ENCODE measurements around the gene FERMT1. TPM values are rescaled to one million over a fixed set of nuclear protein-coding genes. Genes with fewer than 3 reads are reported as not detected.
"Not testable (repeated sequence)": the region's sequence is repeated elsewhere in the genome, so short reads cannot be mapped to it uniquely, and the experiment has no call there.

The FERMT1 gene
- total RNA-seq, 1 donor from 2014 or later = 0.45 TPM

DNA sequence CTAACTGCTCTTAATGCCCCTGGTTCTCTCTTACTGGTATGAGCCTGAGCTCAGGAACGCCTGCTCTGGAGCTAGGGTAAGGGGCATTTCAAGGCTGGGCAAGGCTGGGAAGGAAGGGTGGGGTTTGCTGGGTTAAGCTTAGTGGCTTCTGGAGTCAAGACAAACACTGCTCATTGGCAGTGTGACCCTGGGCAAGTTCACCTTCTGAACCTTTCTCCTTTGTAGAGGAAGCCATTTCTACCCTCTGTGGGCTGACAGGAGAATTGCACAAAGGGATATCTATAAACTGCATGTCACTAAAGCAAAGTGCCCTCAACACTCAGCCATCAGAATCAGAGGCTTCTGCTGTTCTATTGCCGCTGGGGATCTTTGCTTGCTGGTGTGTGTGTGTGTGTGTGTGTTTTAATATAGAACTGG lies 48.7 kb downstream of the FERMT1 start:
- intact Hi-C loops (cut with micrococcal nuclease) = no loop called here

DNA sequence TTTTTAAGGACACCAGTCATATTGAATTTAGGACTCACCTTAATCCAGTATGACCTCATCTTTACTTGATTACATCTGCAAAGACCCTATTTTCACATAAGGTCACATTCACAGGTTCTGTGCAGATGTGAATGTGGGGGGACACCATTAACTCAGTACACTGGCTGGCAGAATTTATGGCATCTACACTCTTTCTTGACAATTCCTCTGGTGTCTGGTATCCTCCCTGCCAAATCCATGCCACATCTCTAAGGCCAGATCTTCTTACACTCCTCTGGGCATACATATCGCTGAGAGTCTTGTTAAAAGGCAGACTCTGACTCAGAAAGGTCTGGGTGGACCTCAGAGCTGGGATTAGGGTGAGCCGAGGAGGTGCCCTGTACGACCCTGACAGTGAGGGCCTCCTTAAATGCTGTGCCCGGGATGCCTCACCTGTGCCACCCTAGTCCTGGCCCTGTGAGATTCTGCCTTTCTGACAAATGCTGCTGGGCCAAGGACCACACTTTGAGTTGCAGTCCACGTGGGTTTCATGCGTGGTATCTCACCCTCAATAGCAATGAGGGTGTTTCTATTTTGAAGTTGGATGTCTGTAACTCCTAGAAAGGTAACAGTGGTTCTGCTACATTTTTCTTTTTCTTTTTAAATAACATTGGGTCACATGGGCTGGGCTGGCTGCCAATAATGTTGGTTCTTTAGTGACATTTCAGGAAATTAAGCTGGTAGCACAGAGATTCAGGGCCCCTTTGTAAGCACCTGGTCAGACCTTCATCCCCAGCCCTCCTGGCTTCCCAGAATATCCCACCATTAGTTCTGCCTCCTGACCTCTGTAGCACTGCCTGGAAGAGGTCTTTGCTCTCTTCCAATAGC lies 51.8 kb downstream of the FERMT1 start:
- intact Hi-C loops (cut with micrococcal nuclease) = no loop called here

DNA sequence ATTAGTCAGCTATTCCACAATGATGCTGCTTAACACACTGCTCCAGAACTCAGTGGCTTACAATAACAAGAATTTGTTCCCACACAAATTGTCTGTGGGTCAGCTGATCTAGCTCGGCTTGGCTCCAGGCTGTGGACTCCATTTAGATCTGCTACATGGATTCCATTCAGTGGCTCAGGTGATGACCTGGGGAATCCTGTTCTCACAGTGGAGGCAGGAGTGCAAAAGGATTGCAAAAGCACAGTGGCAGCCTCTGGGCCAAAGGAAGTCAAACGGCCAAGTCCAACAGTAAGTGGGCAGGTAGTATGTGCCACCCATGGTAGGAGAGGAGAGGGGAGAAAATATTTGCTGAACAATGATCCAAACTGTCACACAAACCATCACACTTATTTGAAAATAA lies 53.2 kb downstream of the FERMT1 start:
- intact Hi-C loops (cut with micrococcal nuclease) = no loop called here

DNA sequence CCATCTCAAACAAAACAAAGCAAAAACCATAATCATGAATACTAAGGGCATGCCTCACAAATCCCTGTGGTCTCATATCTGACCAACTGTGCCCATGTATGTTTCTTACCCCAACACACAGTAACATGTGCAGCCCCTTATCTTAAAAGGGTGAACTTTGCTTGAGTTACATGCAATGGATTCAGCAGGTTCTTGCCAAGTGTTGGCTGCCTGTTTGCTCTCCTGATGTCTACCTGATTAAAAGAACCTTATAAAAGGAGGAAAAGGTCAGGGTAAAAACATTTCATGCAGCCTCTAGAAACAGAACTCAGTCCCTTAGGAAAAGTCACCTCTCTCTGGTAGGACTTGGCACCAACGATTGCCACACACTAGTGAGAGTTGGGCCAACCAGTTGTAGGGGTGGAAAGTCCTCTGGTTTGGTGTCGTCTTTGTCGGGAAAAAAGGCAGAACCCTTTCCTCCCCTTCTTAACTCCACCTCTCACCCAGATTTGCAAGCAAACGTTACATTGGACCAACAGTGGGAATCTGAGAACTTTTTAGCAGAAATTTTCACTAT lies 55.0 kb downstream of the FERMT1 start:
- intact Hi-C loops (cut with micrococcal nuclease) = no loop called here

DNA sequence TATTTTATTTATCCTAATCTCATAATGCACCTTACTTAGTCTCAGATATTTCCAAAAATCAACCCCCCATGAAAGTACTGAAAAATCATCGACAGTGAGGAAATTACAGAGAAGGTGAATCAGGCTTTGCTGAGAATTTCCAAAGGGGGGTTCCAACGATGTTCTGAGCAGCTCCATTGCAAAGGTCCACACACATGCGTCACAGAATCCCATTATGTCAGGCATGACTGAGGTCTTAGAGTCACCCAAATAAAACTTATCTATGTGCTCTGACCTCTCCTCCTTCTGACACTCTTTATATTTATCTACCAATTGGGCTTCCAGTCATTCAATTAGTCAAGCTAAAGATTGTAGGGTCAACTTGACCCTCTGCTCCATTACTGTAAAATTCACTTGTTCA lies 56.2 kb downstream of the FERMT1 start:
- intact Hi-C loops (cut with micrococcal nuclease) = no loop called here

DNA sequence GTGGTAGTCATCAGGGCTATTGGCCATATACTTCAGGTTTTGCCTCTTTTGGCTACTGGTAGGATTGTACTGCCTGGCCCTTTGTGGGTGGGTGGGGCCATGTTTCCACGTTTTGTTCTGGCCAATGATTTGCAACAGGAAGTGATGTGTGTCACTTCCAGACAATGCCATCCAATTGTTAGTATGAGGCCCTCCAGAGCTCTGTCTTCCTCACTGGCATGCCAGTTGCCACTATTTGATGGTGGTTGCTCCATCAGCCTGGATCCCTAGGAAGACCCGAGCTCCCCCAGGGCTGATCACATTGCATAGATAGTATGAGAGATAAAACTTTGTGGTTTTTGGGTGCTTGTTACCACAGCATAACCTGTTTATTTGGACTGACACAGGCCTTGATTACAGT lies 61.3 kb downstream of the FERMT1 start:
- intact Hi-C loops (cut with micrococcal nuclease) = no loop called here

DNA sequence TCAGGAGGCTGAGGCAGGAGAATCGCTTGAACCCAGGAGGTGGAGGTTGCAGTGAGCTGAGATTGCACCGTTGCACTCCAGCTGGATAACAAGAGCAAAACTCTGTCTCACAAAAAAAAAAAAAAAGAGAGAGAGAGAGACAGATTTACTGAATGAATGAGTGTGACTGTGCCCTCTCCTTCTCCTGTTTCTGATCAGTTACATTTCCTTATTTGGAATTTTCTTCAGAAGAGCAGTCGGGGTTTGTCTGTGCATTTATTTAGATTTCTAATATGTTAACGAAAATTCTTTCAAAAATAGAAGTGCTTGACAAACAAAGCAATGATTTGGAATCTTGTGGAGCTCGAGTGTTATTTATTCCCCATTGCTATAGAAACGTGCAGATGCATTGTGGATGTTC lies 62.6 kb downstream of the FERMT1 start:
- intact Hi-C loops (cut with micrococcal nuclease) = no loop called here

DNA sequence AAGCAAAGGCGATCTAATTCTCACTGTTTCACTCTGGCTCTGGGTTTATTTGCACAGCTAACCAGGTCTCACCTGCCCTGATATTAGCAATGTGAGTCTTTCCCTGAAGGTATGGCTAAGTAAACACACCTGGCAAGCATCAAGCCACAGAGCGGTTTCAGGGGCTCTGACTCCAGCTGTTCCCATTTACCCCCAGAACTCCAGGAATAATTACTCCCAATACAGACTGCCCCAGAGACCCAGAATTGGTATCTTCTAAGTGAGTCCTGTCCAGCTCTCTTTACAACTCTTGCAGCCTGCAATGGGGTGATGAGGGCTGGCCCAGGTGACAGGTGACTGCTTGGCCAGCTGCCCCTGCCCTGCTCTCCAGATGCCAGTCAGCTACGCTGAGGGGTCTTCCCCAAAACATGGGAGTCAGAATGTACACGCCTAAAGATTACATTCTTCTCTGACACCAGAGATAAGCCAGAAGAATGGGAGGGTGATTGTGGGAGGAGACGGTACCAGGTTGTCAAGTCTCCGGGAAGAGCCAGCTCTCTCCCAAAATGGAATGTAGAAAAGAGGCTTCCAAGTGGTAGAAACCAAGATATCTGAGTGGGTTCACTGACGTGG lies 64.0 kb downstream of the FERMT1 start:
- intact Hi-C loops (cut with micrococcal nuclease) = no loop called here

DNA sequence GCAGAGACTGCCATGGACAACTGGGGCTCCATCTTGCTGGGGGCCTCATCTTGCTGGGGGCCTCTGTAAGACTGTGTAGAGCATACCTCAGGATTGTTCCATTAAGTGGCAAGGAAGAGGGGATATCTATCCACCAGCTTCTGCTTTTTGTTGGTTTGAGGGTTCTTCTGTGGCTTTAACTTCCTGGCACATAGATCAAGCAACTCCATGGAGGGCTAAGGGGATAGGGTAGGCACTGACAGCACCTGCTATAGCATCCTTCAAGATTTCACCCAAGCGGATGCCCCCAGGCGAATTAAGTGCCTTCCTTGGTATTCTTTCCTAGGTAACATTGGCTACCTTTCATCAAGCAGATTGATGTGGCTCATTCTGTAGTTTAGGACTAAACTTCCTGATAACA lies 65.1 kb downstream of the FERMT1 start:
- intact Hi-C loops (cut with micrococcal nuclease) = no loop called here

DNA sequence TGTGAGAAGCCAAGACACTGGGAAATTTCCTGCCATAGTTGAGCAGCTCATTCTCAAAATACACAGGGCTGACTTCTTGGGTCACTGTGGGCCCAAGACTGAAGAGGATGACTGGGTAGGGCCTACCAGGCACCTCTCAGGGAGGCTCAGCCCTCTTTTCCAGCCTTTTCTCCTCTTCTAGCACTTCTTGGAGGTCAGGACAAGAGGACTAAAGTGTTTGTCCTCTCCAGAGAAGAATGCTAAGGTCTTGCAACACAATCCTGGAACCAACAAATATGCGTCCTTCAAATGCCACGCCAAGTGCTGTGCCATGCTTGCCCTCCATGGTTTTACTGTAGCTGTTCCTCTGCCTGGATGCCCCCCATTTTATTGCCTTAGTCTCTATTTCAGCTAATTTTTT lies 65.7 kb downstream of the FERMT1 start:
- intact Hi-C loops (cut with micrococcal nuclease) = no loop called here

DNA sequence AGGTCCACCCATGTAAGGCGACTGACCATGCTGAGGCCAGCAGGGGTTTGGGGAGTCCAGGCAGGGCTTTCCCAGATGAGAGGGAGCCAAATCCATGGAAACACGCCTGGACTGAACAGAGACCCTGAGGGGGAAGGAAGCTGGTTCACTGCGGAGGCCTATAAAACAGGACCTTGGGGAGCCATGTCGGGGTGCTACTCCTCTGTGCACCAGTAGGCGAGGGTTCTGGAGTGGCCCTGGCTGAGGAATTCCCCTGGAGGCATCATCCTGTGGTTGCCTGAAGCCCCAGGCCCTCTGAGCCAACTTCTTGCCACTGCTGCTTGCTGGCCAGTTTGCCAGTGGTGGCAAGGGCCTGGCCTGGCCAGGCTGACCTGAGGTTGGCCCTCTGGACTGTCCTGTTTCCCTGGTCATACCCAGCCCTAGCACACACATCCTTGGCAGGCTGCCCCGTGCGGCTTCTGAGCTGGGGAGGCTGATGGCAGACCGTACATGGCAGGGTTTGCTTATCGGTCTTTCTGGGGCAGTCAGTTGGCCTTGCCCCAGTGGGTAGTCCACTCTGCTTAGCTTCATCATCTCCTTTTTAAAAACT lies 66.8 kb downstream of the FERMT1 start:
- intact Hi-C loops (cut with micrococcal nuclease) = no loop called here

DNA sequence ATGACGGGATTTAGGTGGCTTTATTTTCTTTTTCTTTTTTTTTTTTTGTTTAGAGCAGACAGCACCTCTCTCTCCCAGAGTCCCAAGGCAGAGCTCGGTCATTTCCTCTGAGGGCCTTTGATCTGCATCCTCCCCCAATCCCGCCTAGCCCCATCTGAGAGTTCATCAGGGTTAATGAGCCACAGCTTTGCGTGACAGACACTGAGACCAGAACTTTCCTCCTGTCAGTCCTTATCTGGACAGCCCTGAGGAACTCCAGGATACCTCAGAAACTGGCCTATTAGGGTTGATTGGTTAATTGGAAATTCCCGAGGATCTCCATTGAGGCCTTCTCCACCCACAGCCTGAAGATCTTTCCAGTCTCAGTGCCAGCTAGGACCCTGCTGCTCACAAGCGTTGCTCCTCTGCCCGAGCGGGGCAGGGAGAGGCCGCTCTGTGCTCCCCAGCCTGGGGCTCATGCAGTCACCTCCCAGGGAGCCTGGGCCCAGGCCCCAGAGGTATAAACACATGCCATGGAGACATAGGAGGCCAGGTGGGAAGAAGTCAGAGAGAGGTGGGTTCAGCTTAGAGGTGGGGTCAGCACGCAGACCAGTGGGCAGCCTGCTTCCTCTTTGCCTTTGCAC lies 67.6 kb downstream of the FERMT1 start:
- intact Hi-C loops (cut with micrococcal nuclease) = no loop called here

DNA sequence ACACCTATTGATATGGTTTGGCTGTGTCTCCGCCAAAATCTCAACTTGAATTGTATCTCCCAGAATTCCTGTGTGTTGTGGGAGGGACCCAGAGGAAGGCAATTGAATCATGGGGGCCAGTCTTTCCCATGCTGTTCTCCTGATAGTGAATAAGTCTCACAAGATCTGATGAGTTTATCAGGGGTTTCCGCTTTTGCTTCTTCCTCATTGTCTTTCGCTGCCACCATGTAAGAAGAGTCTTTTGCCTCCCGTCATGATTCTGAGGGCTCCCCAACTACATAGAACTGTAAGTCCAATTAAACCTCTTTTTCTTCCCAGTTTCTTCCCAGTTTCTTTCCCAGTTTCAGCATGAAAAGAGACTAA lies 68.2 kb downstream of the FERMT1 start:
- intact Hi-C loops (cut with micrococcal nuclease) = not testable (repeated sequence)

DNA sequence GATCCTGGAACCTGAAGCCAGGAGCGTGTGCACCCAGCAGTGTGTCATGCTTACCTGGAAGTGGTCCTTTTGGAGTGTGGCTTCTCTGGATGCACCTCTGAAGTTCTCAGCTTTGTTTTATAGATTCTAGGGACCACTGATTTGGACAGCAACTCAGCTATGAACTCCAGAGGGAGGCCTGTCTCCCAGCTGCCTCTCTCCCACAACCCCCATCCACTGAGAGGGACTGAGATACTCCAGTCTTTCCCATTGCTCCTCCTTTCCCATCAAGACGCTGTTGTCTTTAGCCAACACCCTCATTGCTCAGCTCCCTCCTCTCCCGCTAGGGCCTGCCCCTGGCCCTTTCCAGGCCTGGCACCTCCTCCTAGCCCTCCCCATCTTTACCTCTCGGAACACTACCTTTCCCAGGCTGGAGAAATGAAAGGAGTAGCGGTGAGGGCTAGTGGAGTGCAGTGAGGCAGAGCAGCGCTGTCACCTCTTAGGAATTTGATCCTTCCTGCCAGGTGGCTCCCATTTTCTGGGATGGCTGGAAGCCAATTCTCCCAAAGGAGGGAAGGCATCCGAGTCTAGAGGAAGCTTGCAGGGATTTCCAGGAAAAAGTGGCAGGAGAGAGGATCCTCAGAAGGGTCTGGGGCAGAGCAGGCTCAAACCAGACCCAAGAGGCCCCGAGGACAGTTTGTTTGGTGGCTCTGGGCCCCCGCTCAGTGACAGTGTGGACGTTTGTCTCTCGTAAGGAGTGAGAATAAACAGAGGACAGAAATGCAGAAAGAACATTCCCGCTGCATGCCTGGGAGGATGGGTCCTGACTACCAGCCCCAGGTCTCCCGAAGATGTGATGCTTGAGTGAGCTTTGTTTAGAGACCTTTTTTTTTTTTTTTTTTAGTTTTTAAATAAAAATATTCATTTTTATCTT lies 68.8 kb downstream of the FERMT1 start, which contains the start of gene LRRN4:
LRRN4 (minus strand) TSS at position 285 of the 913 bp plus-strand sequence. CDS start 1,261 bp downstream, outside the sequence.
- intact Hi-C loops (cut with micrococcal nuclease) = no loop called here

DNA sequence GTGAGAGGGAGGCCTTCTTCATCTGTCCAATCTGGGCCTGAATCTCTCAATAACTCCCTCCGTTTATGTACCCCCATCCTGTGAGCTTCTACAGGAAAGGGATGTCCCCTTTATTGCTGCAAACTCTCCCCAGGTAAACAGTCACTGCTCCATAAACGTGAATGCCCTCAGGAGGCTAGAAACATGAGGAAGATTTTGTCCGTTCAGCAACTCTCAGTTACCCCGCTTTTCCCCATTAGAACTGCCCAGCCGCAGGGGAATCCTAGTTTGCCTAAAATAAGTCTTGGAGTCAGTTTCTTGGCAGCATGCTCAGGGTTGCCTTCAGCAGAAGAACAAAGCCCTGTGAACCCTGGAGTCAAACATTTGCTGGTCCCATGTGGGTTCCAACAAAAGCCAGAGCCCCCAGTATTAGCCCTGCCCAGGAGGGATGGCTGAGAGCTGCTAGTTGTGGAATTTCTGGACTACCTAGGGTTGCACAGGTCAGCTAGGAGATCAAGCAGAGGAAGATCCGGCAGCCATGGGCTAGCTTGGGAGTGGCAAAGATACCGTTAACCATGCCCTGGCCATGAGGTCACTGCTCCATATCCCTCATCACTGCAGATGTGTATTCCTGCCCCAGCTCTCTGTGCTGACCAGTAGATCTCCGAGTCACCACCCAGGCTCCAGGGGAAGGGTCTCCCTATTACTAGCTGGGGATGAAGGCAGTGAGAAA lies 69.6 kb downstream of the FERMT1 start:
- intact Hi-C loops (cut with micrococcal nuclease) = no loop called here

DNA sequence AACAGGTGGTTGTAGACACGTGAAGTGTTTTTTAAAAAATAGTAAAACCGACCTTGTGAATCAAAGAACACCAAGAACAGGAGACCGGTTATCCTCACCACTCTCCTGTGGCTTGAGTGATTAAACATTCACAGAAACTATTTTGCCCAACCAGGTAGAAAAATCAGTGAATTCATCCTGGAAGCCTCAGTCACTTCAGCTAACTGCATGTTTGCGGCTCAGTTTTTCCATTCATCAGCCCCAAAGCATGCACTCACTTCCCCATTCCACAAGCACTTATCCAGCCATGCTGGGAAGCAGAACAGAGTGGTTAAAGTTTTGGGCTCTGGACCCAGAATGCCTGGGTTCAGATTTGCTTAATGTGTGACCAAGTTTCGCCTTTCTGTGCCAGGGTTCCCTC lies 71.3 kb downstream of the FERMT1 start:
- intact Hi-C loops (cut with micrococcal nuclease) = no loop called here

DNA sequence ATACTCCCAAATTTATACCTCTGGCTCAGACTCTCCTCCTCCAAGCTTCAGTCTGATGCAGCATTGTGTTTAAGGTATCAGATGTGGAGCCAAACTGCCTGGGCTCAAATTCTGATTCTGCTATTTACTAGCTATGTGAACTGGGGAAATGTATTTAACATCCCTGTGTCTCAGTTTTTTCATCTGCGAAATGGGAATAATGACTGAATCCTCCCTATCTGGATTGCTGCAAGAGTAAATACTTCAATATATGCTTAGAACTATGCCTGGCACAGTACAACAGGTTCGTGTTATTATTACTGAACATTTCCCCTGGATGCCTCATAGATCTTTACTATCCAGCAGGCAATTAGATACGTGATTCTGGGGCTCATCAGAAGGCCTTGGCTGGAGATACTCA lies 74.4 kb downstream of the FERMT1 start:
- intact Hi-C loops (cut with micrococcal nuclease) = no loop called here

DNA sequence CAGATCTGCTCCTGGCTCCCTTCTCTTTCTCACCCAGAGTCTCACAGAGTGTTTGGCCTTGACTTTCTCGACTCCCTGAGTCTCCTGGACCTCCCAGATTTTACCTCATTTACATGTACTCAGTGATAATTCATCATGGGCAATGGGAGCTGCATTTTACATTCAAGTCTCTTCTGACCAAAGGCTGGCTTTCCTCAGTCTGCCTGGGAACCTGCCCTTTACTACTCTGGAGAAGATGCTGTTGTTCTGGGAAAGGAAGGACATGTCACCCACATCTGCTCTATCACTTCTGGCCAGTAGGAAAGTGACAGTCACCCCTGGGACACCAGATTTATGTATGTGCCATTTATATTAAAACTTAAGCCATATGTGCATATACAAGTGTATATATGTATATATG lies 76.4 kb downstream of the FERMT1 start:
- intact Hi-C loops (cut with micrococcal nuclease) = no loop called here

DNA sequence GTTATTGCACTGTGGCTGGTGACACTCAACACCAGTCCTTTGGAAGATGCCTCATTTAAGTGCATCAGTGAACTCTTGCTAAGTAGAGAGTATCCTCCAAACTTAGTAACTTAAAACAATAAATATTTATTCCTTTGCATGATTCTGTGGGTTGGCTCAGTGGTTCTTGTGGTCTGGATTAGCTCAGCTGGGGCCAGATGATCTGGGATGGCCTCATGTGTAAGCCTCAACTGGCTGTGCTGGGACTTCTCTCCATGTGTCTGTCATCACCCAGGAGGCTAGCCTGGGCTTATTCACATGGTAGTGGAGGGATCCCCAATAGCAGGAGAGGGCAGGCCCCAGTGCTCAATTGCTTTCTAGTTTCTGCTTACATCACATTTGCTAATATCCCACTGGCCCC lies 77.3 kb downstream of the FERMT1 start:
- intact Hi-C loops (cut with micrococcal nuclease) = no loop called here

DNA sequence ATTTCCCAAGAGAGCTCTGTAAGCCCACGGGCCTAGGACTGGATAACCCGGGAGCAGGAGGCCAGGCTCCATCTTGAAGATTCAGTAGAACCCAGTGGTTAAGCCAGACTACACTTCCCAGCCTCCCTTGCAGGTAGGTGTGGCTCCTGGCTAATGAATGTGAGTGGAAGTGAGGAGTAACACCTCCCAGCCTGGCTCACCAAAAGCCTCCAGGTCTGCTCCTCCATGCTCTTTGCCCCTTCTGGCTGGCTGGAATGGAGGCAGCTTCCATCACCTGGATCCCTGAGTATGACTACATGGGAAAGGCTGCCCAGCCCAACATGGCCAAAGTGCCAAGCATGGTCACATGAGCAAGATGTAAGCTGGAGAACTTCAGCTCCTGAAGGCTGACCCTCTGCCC lies 78.7 kb downstream of the FERMT1 start:
- intact Hi-C loops (cut with micrococcal nuclease) = no loop called here

All from T-helper 2 cell treated with Interferon-gamma antibody and Interleukin-4, amounts not matched to agents 100 ng/mL and 5 ng/mL, for 36 hours (primary cell).